B cell (primary cell): Measurements from ENCODE around the gene ZSCAN10.

Source experiments
- CTCF ChIP-seq: fragments of 200-600 bp; IDR thresholded peaks from one replicate; pipeline ENCODE4 v1.8.0; 2022; ENCODE audit warnings: antibody characterized with exemption, mild to moderate bottlenecking
- EZH2 ChIP-seq: IDR thresholded peaks from 2 replicates; pipeline ENCODE4 v1.6.1; 2012; ENCODE audit warnings: borderline replicate concordance, low read depth, mild to moderate bottlenecking, moderate library complexity, low read length; ENCODE audit not compliant: insufficient read depth, poor library complexity, severe bottlenecking

- TF ChIP-seq CTCF (no peak), EZH2 (no peak)
Observed at GRCh38 chr16:3099395-3099731, 269 bp upstream of the ZSCAN10 start.
